Stimulated activated CD8-positive, alpha-beta memory T cell treated with anti-CD3 and anti-CD28 coated beads, Interleukin-15, amount 100 ng/mL, for 4 hours (primary cell): ENCODE results near the gene GBF1.

Experiments used
- DNase-seq, 2 donors: peaks; one replicate each; pipeline ENCODE4 v3.0.0-alpha.2; 2020; ENCODE audit warnings: low read depth in 2 of 2

The GBF1 gene

GRCh38 chr10:102408728-102409603 is 163.6 kb downstream of the GBF1 start:
- DNase-seq = peak; percentile 64 to 72

DNA sequence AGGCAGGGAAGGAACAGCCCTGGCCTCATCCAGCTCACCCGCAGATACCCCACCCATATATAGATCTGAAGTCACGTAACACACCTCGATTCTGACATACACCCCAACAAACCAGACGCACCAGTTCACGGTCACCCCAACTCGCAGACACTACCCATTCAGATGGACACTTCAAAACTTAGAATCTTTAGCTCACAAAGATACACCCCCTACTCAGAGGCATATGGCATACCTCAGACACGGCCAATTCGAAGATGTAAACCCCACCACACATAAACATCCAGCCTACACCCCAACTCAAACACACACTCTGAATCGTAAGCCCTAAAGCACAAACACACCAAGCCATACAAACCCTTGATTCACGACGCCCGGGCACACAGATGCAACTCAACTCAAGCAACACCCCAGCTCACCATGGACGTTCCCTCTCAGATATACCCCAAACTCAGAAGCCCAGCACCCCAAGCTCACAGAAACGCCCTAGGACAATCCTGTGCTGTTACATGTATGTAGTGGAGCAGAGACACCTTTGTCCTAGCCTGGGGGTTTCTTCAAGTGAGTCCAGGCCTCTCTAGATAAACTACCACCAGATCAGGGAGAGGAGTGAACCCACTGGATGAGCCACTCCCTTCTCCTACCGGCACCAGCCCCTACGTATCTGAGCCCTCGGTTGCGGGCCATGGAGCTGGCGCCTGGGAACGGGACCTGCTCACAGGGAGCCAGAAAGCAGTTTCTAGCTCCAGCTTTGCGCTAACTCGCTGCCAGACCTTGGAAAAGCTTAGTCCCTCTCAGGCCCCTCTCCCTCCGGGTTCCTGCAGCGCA is 164.5 kb downstream of the GBF1 start:
- DNase-seq = no peak

DNA sequence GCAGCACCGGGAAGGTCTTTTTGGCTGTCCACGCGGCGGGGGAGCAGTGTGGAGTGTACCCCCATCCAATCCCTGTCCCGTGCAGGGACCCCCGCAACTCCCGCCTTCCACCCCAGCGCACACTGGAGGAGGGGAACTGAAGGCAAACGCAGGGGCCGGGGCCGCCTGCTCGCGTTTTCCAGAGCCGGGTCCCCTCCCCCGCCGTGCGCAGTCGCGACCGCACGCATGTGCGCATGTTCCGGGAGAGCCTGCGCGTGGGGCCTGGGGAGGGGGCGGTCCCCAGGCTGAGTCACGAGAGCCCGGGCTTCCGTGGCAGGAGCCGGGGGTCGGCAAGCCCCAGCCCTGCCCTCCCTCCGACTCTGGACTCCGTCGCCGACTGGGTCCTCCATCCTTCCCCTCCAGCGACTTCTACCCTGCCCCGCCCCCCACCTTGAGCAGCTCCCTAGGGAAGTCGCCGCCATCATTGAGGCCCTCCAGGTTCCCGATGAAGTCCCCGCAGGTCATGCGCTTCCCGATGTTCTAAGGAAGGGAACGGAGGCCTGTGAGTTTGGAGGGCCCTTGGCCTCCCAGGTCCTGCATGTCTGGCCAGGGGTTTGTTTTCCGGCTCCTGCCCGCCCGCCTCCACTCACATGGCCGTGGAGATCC is 165.2 kb downstream of the GBF1 start:
- no peak for DNase-seq

GRCh38 chr10:102411341-102412255 is 166.3 kb downstream of the GBF1 start:
- no peak for DNase-seq

GRCh38 chr10:102412293-102412692 is 167.0 kb downstream of the GBF1 start:
- no peak for DNase-seq

DNA sequence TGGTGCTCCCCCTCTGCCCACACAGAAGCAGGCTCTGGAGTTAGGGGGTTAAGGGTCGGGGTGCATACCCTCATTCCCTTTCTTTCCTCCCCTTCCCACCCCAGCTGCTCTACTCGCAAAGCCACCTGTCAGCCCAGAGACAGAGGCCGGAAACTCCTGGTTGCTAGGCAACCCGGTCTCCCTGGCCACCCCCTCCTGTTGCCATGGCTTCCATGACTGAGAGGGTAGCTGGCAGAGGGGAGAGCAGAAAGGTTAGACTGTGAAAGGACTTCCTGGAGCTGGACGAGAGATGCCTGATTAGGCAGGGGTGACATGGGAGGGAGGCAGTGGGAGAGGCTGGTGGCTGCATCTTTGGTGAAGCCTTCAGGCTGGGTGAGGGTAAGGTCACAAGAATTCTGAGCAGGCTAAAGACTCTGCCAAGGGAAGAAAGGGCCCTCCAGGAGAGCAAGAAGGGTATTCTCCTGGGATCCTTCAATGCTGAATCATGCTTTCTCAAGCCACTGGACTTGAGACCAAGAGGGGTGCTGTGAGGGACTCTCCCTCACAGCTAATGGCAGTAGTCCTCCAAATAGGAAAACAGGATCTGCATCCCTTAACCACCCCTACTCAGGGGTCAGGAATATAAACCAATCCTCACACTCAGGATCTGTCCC is 167.8 kb downstream of the GBF1 start:
- DNase-seq = no peak

GRCh38 chr10:102413806-102414561 is 168.7 kb downstream of the GBF1 start:
- no peak for DNase-seq

- DNase-seq = no peak
Observed at GRCh38 chr10:102414749-102415148, 169.4 kb downstream of the GBF1 start.

GRCh38 chr10:102416283-102416682 is 171.0 kb downstream of the GBF1 start:
- DNase-seq = no peak

- no peak for DNase-seq
Observed at GRCh38 chr10:102416695-102417094, 171.4 kb downstream of the GBF1 start.

- no peak for DNase-seq
Observed at GRCh38 chr10:102418622-102419268, 173.4 kb downstream of the GBF1 start, which contains the start of gene PSD. TSS of gene PSD (minus strand) at chr10:102418785. CDS start at chr10:102417038, 1,747 bp downstream.

DNA sequence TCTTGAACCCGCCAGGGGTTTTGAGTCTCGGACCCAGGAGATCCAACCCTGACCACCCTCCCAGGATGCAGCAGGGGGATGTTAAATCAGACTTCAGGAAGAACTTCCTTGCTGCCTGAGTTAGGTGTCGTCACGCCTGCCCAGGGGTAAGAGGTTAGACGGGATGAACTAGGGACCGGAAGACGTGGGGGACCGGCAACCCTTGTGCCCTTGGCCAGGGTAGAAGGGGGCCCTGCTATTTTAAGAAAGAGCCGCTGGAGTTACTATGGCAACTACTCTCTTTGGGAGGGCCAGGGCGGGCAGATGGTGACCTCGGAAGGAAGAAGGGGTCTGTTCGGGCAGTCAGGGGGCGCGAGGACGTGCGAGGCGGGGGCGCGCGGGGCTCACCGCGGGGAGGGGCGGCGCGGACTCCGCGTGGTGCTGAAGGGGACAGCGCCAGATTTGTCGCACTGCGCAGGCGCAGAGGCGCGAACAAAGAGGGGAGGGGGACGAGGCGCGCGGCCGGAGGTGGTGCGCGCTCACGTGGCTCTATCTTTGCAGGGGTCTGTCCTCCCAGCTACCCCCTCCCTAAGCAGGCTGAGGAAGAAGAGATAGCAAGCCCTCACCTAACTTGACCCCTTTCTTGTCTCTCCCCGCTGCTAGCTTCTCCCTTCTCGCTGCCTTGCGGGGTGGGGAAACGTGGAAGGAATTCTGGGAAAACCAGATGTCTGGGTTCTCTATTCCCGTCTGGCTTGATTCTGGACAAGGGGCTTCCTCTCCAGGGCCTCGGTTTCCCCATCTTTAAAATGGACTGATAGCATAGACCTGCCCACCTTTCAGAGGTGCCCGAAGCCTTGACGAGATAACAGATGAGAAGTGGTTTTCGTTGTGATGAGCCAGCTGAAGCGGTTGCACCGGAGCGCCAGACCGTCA is 174.2 kb downstream of the GBF1 start:
- DNase-seq = no peak

DNA sequence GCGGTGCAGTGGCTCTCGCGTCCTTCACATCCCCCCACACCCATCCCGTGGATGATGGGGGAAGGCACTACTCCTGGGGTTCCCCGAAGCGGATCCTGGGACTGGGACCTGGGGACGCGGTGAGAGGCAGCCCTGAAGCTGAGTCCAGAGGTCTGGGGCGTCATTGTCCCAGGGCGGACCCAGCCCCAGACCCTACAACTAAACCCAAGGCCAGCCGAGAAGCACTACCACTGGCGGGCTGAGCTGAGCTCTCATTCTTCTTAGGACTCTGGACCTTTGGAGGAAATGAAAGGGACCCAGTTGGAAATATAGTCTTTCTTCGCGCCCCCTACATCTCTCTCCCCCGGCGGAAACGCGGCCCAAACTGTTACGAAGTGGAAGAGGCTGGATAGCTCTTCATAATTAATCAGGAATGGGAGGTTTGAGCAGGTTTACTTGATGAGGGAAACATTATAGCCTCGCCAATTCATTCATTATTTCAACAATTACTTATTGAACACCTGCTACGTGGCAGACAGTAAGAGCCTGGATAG is 174.9 kb downstream of the GBF1 start:
- no peak for DNase-seq

DNA sequence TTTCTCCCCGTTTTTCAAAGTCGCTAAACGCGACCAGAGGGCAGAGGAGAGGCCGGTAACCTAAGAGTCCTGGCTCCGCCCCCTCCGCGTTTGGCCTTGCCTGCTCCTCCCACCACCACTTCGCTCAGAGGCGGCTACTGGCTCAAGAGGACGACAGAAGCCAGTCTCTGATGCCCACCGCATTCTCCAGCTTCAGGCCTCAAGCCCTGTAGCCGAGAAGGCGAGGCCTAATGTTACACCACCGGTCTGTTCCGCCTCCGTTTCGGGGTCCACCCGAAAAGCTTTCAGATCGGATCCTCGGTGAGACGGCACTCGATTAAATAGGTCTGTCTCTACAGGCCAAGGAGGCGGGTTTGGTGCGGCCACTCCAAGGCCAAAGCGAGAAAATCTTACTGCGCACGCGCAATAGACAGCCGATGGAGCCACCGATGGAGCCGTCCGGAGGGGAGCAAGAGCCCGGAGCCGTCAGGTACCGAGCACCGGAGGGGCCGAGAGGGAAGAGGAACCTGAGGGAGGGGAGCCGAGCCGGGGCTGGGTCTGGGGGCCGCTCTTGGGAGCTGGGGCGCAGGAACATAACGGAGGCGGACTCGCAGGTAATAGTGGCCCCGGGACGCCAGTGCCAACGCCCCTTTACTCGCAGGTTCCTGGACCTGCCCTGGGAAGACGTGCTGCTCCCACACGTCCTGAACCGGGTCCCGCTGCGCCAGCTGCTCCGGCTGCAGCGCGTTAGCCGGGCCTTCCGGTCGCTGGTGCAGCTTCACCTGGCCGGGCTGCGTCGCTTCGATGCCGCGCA is 175.6 kb downstream of the GBF1 start, which contains the start of gene FBXL15:
Gene FBXL15 (plus strand): TSS at position 123 of the 793 bp plus-strand sequence. CDS start 294 bp downstream, at position 417.
- DNase-seq = peak; percentile 86 to 92

- no peak for DNase-seq
Observed at GRCh38 chr10:102421507-102421756, 176.1 kb downstream of the GBF1 start.

GRCh38 chr10:102421757-102422512 is 176.6 kb downstream of the GBF1 start:
- no peak for DNase-seq
